HepG2 (cell line): ENCODE data around the gene ABCD1. TPM values are rescaled to one million over a fixed set of nuclear protein-coding genes. Genes with fewer than 3 reads are reported as not detected.

Experiments used
- ATF7-NPFF ChIP-seq: sonication (generic); formaldehyde crosslinking; IDR thresholded peaks from 2 replicates; pipeline ENCODE4 v1.8.1; 2023; ENCODE audit warnings: mild to moderate bottlenecking, low read depth, missing genetic modification reagents, moderate library complexity
- BCL6 ChIP-seq: IDR thresholded peaks from 2 replicates; pipeline ENCODE4 v1.6.1; 2016; ENCODE audit warnings: missing genetic modification reagents, missing compliant biosample characterization
- ELF4 ChIP-seq: sonication (generic); formaldehyde crosslinking; IDR thresholded peaks from 2 replicates; pipeline ENCODE4 v1.5.0; 2020; ENCODE audit warnings: missing genetic modification reagents, mild to moderate bottlenecking, moderate library complexity, borderline replicate concordance
- GATAD1 ChIP-seq: IDR thresholded peaks from 2 replicates; pipeline ENCODE4 v1.6.1; 2016; ENCODE audit warnings: missing genetic modification reagents, missing compliant biosample characterization
- HHEX ChIP-seq: IDR thresholded peaks from 2 replicates; pipeline ENCODE4 v1.6.1; 2016; ENCODE audit warnings: control low read depth
- KLF13 ChIP-seq: sonication (generic); formaldehyde crosslinking; IDR thresholded peaks from 2 replicates; pipeline ENCODE4 v1.4.0; 2020; ENCODE audit warnings: mild to moderate bottlenecking, missing genetic modification reagents
- NFATC3 ChIP-seq: sonication (generic); formaldehyde crosslinking; IDR thresholded peaks from 2 replicates; pipeline ENCODE4 v1.5.1; 2020; ENCODE audit warnings: mild to moderate bottlenecking, missing genetic modification reagents
- SP5 ChIP-seq: IDR thresholded peaks from 2 replicates; pipeline ENCODE4 v1.6.1; 2016; ENCODE audit warnings: low read depth, borderline replicate concordance
- SRF ChIP-seq: IDR thresholded peaks from 2 replicates; pipeline ENCODE4 v1.6.1; 2011; ENCODE audit warnings: mild to moderate bottlenecking, low read depth, low read length, moderate library complexity
- SSRP1 ChIP-seq: IDR thresholded peaks from 2 replicates; pipeline ENCODE4 v1.6.1; 2016; ENCODE audit warnings: control low read depth
- ZNF10 ChIP-seq: sonication (generic); formaldehyde crosslinking; IDR thresholded peaks from 2 replicates; pipeline ENCODE4 v1.4.0; 2020; ENCODE audit warnings: mild to moderate bottlenecking, low read depth, missing genetic modification reagents, borderline replicate concordance
- ZNF501 ChIP-seq: sonication (generic); formaldehyde crosslinking; IDR thresholded peaks from 2 replicates; pipeline ENCODE4 v1.5.1; 2020; ENCODE audit warnings: mild to moderate bottlenecking, moderate library complexity, missing genetic modification reagents
- ZNF75D ChIP-seq: sonication (generic); formaldehyde crosslinking; IDR thresholded peaks from 2 replicates; pipeline ENCODE4 v1.8.1; 2023; ENCODE audit warnings: missing genetic modification reagents, mild to moderate bottlenecking, borderline replicate concordance
- polyA plus RNA-seq, 8 experiments: library from polyadenylated mRNA; depleted of rRNA in 3 of 8; stranded (reverse) in 7 of 8; unstranded in 1 of 8; fragments of >200 nt; fragmentation: Illumina TruSeq in 4 of 8; extraction: Trizol in 4 of 8; gene quantifications; 2 replicates each; pipeline versions ENCODE4 v1.2.1 to v1.2.3, GENCODE V29; 2011 to 2016; ENCODE audit warnings: low read depth in 4 of 8, missing spikeins in 1 of 8, mixed read lengths in 1 of 8; ENCODE audit not compliant: insufficient read depth in 1 of 8
- total RNA-seq, 5 experiments: library from RNA; depleted of rRNA; stranded (reverse); fragments of >200 nt; fragmentation: Illumina TruSeq; extraction: Trizol; gene quantifications; 2 replicates each; pipeline ENCODE4 v1.2.3, GENCODE V29; 2016; ENCODE audit warnings: low read depth in 1 of 5
- TF ChIP-seq, protein P1 (sequence below): sonication (generic); formaldehyde crosslinking; conservative IDR thresholded peaks from 2 replicates; pipeline ENCODE4 v1.4.0; 2020; ENCODE audit warnings: missing genetic modification reagents
- TF ChIP-seq, protein P2 (sequence below): sonication (generic); formaldehyde crosslinking; IDR thresholded peaks from 2 replicates; pipeline ENCODE4 v1.4.0; 2020; ENCODE audit warnings: mild to moderate bottlenecking, missing genetic modification reagents
- TF ChIP-seq, protein P3 (sequence below): sonication (generic); formaldehyde crosslinking; IDR thresholded peaks from 2 replicates; pipeline ENCODE4 v1.5.1; 2020; ENCODE audit warnings: mild to moderate bottlenecking, missing genetic modification reagents
- TF ChIP-seq, protein P4 (sequence below): sonication (generic); formaldehyde crosslinking; IDR thresholded peaks from 2 replicates; pipeline ENCODE4; 2020; ENCODE audit warnings: missing genetic modification reagents, mild to moderate bottlenecking, borderline replicate concordance

Gene ABCD1
- total and polyA plus RNA-seq, 2 of the 13 experiments (the other 11 are each of a cell fraction or from before 2014, with no cell fraction given), result 11.4 to 15.9 TPM

DNA sequence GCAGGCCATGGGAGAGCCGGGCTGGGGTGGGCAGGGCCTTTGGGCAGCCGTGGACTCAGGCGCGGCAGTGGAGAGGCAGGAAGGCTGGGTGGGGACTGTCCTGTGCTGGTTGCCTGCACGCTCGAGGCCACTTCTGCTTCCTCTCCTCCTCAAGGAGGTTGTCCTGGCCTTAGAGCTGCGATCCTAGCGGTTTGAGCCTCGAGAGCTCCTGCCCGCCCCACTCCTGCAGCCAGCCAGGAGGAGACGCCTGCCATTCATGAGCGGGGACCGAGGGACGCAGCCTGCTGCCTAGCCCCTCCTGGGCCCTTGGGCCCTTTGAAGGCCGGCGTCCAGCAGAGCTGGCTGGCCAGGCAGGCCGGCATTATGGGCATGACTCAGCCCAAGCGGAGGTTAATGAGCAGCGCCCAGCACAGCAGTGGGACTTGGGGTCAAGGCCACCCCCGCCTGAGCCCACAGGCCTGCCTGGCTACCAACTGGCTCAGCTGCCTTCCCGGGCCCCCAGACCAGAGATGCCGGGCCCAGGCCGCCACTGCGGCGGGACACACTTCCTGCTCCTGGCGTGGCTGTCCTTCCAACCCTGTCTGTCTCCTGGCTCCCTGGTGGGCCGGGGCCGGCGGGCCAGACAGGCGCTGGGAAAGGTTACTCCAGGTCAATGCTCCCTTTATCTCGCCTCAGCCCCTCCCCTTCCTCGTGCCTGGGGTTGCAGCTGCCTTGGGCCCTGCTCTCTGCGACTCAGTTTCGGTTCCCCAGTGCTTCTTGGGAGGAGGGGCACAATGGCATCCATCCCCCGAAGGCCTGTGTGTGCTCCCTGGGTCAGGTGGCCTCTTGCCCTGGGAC is 1.8 kb downstream of the ABCD1 start (continued):
- TF ChIP-seq, protein P1, sequence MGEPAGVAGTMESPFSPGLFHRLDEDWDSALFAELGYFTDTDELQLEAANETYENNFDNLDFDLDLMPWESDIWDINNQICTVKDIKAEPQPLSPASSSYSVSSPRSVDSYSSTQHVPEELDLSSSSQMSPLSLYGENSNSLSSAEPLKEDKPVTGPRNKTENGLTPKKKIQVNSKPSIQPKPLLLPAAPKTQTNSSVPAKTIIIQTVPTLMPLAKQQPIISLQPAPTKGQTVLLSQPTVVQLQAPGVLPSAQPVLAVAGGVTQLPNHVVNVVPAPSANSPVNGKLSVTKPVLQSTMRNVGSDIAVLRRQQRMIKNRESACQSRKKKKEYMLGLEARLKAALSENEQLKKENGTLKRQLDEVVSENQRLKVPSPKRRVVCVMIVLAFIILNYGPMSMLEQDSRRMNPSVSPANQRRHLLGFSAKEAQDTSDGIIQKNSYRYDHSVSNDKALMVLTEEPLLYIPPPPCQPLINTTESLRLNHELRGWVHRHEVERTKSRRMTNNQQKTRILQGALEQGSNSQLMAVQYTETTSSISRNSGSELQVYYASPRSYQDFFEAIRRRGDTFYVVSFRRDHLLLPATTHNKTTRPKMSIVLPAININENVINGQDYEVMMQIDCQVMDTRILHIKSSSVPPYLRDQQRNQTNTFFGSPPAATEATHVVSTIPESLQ (CRISPR knock-in tag), result no peak
- no peak for TF ChIP-seq NFATC3 (CRISPR knock-in tag)
- TF ChIP-seq SP5 (CRISPR knock-in tag), result peak; percentile 65; the same call in 1 of the 2 replicates
- TF ChIP-seq ZNF10 (CRISPR knock-in tag), result no peak
- TF ChIP-seq, protein P2, sequence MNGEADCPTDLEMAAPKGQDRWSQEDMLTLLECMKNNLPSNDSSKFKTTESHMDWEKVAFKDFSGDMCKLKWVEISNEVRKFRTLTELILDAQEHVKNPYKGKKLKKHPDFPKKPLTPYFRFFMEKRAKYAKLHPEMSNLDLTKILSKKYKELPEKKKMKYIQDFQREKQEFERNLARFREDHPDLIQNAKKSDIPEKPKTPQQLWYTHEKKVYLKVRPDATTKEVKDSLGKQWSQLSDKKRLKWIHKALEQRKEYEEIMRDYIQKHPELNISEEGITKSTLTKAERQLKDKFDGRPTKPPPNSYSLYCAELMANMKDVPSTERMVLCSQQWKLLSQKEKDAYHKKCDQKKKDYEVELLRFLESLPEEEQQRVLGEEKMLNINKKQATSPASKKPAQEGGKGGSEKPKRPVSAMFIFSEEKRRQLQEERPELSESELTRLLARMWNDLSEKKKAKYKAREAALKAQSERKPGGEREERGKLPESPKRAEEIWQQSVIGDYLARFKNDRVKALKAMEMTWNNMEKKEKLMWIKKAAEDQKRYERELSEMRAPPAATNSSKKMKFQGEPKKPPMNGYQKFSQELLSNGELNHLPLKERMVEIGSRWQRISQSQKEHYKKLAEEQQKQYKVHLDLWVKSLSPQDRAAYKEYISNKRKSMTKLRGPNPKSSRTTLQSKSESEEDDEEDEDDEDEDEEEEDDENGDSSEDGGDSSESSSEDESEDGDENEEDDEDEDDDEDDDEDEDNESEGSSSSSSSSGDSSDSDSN (CRISPR knock-in tag), result peak; percentile 92
- TF ChIP-seq ZNF75D (CRISPR knock-in tag), result no peak
- TF ChIP-seq ZNF501 (CRISPR knock-in tag), result no peak
- no peak for TF ChIP-seq SRF
- no peak for TF ChIP-seq SSRP1
- TF ChIP-seq BCL6, result peak; percentile 64
- TF ChIP-seq HHEX (CRISPR knock-in tag), result peak; percentile 6; the same call in 1 of the 2 replicates
- 0 out of 2 replicates have a peak, but pooled peaks have one; percentile 22 for TF ChIP-seq GATAD1 (CRISPR knock-in tag)
- TF ChIP-seq ATF7-NPFF, result peak; percentile 35; the same call in 1 of the 2 replicates
- TF ChIP-seq, protein P3, sequence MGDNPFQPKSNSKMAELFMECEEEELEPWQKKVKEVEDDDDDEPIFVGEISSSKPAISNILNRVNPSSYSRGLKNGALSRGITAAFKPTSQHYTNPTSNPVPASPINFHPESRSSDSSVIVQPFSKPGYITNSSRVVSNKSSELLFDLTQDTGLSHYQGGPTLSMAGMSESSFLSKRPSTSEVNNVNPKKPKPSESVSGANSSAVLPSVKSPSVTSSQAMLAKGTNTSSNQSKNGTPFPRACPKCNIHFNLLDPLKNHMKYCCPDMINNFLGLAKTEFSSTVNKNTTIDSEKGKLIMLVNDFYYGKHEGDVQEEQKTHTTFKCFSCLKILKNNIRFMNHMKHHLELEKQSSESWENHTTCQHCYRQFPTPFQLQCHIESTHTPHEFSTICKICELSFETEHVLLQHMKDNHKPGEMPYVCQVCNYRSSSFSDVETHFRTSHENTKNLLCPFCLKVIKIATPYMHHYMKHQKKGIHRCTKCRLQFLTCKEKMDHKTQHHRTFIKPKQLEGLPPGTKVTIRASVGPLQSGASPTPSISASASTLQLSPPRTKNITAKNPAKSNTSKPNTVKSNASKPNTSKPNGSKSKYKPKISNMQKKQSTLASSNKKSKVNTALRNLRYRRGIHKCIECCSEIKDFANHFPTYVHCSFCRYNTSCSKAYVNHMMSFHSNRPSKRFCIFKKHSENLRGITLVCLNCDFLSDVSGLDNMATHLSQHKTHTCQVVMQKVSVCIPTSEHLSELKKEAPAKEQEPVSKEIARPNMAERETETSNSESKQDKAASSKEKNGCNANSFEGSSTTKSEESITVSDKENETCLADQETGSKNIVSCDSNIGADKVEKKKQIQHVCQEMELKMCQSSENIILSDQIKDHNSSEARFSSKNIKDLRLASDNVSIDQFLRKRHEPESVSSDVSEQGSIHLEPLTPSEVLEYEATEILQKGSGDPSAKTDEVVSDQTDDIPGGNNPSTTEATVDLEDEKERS, result no peak
- no peak for TF ChIP-seq ELF4
- no peak for TF ChIP-seq KLF13 (CRISPR knock-in tag)
- TF ChIP-seq, protein P4, sequence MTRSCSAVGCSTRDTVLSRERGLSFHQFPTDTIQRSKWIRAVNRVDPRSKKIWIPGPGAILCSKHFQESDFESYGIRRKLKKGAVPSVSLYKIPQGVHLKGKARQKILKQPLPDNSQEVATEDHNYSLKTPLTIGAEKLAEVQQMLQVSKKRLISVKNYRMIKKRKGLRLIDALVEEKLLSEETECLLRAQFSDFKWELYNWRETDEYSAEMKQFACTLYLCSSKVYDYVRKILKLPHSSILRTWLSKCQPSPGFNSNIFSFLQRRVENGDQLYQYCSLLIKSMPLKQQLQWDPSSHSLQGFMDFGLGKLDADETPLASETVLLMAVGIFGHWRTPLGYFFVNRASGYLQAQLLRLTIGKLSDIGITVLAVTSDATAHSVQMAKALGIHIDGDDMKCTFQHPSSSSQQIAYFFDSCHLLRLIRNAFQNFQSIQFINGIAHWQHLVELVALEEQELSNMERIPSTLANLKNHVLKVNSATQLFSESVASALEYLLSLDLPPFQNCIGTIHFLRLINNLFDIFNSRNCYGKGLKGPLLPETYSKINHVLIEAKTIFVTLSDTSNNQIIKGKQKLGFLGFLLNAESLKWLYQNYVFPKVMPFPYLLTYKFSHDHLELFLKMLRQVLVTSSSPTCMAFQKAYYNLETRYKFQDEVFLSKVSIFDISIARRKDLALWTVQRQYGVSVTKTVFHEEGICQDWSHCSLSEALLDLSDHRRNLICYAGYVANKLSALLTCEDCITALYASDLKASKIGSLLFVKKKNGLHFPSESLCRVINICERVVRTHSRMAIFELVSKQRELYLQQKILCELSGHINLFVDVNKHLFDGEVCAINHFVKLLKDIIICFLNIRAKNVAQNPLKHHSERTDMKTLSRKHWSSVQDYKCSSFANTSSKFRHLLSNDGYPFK, result no peak
